Inflammatory macrophage treated with lipopolysaccharide for 1 hour (primary cell): Measurements from ENCODE around the gene PTTG1IP2.

Experiments
- DNase-seq, 2 donors: peaks; one replicate each; pipeline ENCODE4 v3.0.0-alpha.2; 2020 to 2022

Gene PTTG1IP2

DNA sequence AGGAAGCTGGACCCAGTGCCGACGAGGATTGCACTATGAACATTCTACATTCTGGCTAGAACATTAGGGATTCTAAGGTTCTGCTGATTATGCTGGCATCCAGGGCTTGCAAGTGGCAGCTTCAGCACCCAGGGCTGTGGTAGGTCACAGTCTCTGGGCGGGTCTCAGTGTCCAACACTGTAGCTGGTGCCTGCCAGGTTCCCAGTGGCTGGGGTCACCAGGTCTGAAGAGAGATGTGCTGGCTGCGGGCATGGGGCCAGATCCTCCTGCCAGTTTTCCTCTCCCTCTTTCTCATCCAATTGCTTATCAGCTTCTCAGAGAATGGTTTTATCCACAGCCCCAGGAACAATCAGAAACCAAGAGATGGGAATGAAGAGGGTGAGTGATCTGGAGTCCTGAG lies at the start of gene PTTG1IP2:
Gene PTTG1IP2 (plus strand): TSS at position 86 of the 400 bp plus-strand sequence. CDS start 148 bp downstream, at position 234.
- no peak for DNase-seq

GRCh38 chr7:90421651-90422050 lies 47.8 kb upstream of the PTTG1IP2 start:
- DNase-seq, result no peak

GRCh38 chr7:90424720-90425119 lies 44.7 kb upstream of the PTTG1IP2 start:
- DNase-seq, result no peak

GRCh38 chr7:90425376-90425775 lies 44.1 kb upstream of the PTTG1IP2 start:
- no peak for DNase-seq

- DNase-seq, result no peak
Measured at GRCh38 chr7:90430614-90431460, 38.6 kb upstream of the PTTG1IP2 start.

DNA sequence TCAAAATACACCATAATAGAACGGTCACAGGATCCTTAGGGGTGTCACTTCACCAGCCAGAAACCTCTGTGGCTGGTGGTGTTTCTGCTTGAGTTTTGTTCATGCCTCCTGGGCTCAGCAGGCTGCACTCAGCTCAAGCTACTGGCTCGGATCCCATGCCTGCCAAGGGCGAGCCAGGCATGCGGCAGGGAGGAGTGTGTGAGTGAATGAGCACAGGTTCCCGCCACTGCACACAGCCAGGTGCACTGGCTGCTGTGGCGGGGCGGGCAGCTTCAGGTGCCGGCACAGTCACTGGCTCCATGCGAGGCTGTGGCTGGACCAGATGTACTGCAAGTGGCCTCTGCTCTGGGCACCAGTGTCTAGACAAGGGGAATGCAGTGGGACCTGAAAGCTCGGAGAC lies 36.7 kb upstream of the PTTG1IP2 start:
- no peak for DNase-seq

DNA sequence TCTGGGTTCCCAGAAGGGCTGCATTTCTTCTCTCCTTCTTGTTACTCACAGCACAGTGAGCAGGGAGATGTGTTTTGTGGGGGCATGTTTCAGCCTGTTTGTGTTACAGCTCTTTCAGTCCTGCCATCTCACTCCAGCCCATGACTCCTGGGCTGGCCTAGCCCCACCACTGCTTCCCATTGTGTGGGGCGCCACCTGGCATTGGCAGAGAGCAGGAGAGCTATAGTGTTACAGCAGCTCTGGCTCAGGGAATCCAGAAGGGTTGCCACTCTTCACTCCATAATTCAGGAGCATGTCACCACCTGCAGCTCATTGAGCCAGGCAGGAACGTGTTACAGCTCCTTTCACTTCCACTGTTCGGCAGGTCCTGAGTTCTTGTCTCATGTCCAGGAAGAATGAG lies 36.2 kb upstream of the PTTG1IP2 start:
- DNase-seq, result no peak

- DNase-seq, result no peak
Measured at GRCh38 chr7:90445633-90446032, 23.8 kb upstream of the PTTG1IP2 start.

- no peak for DNase-seq
Measured at GRCh38 chr7:90446137-90446899, 23.1 kb upstream of the PTTG1IP2 start.

GRCh38 chr7:90453259-90453891 lies 16.1 kb upstream of the PTTG1IP2 start:
- DNase-seq, result no peak

DNA sequence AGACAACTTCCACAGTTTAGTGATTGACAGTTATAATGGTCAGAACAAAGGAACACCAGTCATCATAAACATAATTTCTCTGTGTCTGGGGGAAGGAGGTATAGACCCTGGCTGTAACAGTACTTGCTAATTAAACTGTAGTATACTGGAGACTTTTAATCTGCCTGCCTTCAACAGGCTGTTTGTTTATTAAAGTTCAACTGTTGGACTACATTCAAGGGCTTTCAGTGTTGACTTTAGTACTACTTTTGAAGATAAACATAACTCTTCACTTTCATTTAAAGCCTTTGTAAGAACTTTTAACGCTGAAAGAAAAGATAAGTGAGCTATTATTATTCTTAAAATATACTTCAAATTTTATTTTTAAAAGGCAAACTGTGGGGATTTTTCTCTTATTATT lies 15.5 kb upstream of the PTTG1IP2 start:
- DNase-seq, result no peak

- DNase-seq, result peak; percentile 41 to 71
Measured at GRCh38 chr7:90455163-90456030, 14.0 kb upstream of the PTTG1IP2 start.

DNA sequence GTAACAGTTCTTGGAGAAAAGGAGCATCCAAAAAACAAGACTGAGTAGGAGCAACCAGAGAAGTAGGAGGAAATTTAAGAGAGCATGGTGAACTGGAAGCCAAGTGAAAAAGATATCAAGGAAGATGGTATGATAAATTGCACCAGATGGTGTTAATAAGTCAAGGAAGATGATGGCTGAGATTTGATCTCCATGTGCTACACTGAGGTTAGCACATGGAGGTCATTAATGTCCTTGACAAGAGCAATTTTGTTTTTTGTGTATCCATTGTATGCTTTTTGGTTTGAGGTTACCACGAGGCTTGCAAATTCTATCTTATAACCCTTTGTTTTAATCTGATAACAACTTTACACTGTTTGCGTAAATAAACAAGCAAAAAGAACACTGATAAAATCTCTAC lies 11.3 kb upstream of the PTTG1IP2 start:
- DNase-seq, result no peak

DNA sequence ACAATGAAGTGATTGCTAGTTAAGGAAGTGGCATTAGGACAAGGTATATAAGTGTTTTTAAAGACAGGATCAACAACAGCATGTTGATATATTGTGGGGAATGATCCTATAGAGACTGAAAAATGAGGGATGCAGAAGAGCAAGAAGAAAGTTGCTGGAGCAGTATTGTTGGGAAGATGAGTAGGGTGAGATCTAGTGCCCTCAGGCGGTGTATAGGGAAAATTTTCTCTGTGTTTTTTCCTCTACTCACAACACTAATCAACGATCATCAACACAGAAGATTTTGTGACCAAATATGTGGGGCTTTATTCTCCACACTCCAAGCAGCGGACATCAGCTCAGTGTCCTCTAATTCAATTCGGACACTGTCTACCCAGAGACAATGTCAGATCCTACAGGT lies 9.6 kb upstream of the PTTG1IP2 start:
- no peak for DNase-seq

GRCh38 chr7:90461219-90461618 lies 8.2 kb upstream of the PTTG1IP2 start:
- DNase-seq, result peak; percentile 78 to 95

DNA sequence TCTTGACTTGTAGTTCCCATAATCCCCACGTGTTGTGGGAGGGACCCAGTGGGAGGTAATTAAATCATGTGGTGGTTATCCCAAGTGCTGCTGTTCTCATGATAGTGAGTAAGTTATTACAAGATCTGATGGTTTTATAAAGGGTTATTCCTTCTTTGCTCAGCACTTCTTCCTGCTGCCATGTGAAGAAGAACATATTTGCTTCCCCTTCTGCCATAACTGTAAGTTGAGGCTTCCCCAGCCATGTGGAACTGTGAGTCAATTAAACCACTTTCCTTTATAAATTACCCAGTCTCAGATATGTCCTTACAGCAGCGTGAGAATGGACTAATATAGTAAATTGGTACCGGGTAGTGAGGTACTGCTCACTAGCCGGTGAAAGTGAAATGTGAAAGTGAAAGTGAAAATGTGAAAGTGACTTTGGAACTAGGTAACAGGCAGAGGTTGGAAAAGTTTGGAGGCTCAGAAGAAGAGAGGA lies 6.2 kb upstream of the PTTG1IP2 start:
- DNase-seq, result peak; percentile 67 to 87

GRCh38 chr7:90465816-90466215 lies 3.6 kb upstream of the PTTG1IP2 start:
- DNase-seq, result peak; percentile 73 to 89

- DNase-seq, result no peak
Measured at GRCh38 chr7:90472805-90473540, 3.5 kb downstream of the PTTG1IP2 start.

GRCh38 chr7:90473814-90474213 lies 4.4 kb downstream of the PTTG1IP2 start:
- DNase-seq, result no peak

DNA sequence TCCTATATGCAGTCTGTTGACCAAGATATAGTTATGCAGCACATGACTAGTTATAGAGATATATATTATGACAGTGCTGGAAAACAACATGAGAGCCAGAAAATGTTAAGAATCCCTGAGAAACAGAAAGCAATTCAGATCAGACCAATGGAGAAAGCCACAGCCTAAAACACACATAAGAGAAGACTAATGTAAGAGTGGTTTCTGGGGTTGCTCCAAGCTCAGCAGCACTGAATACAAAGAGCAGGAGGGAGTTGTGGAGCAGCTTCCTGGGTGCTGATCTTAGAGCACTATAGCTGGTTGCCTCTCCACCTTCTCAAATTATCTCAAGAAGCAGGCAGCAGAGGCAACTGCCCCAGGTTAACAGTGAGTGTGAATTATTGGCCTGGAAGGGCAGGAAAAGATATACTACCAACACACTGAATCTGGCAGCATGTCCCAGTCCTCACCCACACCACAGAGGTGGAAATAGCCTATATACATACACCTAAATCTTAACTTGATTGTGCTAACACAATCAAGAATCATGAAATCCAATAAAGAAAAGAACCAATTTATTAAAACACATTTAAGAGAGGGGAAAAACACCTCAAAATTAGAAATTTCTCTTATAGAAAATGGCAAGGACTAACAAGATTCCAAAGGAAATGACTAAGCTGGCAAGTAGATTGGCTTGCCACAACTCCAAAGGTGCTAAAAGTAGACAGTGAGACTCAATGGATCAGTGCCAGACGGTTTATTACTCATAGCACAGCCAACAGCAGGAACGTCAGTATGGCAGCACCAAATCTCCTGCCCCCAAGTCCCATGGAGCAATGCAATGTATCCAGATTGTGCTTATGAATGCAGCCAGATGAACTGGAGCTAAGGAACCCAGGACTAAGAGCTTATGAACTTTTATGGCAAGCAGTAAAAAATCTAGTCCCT lies 5.1 kb downstream of the PTTG1IP2 start:
- DNase-seq, result no peak

DNA sequence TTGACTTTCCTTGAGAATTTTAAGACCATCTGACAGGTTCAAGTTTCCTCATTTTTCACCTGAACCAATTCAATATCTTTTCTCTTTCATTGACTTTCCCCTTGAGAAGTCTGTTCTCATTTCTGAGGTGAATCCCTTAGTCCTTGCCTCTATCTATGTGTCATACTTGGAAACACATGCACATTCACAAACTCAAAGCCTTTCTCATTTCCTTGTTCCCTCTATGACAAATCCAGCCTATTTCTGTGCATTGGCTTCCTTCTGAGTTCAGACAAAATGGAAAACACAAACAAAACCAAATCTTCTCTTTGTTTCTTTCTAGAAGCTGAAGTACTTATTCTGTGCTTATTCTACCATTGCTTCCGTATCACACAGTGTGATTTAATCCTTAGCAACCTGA lies 13.8 kb downstream of the PTTG1IP2 start:
- DNase-seq, result no peak
